ENCODE results near the gene TELO2. TPM values are rescaled to one million over a fixed set of nuclear protein-coding genes. Genes with fewer than 3 reads are reported as not detected.

The TELO2 gene
- total RNA-seq, 2 experiments from 2014 or later = 29.7 to 30.8 TPM

DNA sequence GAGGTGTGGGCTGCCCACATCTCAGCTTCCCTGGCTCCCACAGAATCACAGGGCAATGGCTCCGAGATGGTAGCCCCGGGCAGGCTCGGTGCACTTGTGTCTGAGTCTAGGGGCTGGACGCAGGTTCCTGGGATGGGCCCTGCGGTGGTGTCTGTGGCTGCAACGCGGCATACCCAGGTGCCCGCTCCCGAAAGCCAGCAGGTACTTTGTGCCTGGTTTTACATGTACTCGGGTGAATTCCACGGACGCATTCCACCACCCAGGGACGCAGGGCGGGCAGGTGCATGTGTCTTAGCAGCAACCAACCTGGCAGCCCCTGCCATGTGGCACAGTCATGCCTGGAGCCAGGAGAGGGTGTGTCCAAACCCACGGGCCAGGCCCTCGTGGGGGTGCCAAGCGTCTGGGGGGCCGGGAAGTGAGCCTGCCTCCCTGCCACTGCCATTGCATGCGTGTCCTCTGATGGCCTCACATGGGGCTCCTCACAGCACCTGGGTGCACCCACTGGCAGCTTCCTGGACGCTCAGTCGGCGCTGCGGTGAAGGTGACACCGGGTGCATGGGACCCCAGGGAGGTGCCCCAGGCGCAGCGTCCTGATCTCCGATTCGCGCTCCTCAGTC, 35.9 kb downstream of the TELO2 start:
- Histone ChIP-seq H3K4me3 (ENCODE audit: low read length) (no peak overlapping the region), H3K36me3 (ENCODE audit: insufficient read depth, low read length) (no peaks in the 10 kb centered on the region), H3K4me1 (ENCODE audit: insufficient read depth, low read length) (peaks cover 70% of the 10 kb centered on the region), H3K27me3 (ENCODE audit: control insufficient read depth in 1 of 2, insufficient read depth in 2 of 2, low read length in 2 of 2) (no peaks in the 10 kb centered on the region), H3K9me3 (ENCODE audit: control insufficient read depth in 1 of 2, insufficient read depth in 1 of 2, low read length in 2 of 2) (no peaks in the 10 kb centered on the region), H3K27ac (ENCODE audit: low read depth in 1 of 2, low read length in 2 of 2) (no peak overlapping the region)
- ATAC-seq (ENCODE audit: poor library complexity) = no peak
- Mint-ChIP-seq H3K4me3 (peak overlapping the region; percentile 61), H3K27ac (peak overlapping the region; percentile 63), H3K27me3 (no peaks in the 10 kb centered on the region), H3K4me1 (ENCODE audit: low read depth) (peaks cover 52% of the 10 kb centered on the region), H3K9me3 (no peaks in the 10 kb centered on the region), H3K36me3 (ENCODE audit: low read depth) (peaks cover 5% of the 10 kb centered on the region)
- CTCF ChIA-PET = no interaction called here
- intact Hi-C loops (cut with DNase I, micrococcal nuclease) = loop anchor here in 1 of 2 experiments (5.0 kb wide), 1 partner anchor 37 kb away; the partner anchor contains the start of gene TELO2
- DNase-seq = no peak
- POLR2A ChIA-PET = no interaction called here
- TF ChIP-seq CTCF (IDR thresholded peaks at IDR 0.05) = no peak

DNA sequence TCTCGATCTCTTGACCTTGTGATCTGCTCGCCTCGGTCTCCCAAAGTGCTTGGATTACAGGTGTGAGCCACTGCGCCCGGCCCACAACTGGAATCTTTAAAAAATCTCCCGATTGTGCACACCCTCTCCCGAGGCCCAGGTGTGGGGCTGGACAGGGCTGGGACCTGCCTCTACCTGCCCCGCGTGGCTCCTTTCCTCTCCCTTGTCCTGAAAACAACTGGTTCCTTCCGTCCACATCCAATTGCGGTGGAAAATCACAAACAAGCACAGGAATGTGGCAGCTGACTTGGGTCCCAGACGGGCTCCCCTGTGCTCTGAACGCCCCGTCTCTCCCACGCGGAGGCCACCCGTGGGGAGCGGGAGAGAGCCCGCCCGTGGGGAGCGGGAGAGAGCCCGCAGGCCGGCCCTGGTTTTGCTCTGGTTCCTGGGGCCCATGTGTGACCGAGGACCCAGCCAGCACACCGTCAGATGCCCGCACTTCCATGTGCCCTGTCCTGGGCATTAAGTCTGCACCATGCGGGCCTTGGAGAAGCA, 37.3 kb downstream of the TELO2 start:
- no peak overlapping the region for H3K4me3 Mint-ChIP-seq
- H3K9me3 ChIP-seq (ENCODE audit: control insufficient read depth in 1 of 2, insufficient read depth in 1 of 2, low read length in 2 of 2) = no peaks in the 10 kb centered on the region
- H3K27me3 ChIP-seq (ENCODE audit: control insufficient read depth in 1 of 2, insufficient read depth in 2 of 2, low read length in 2 of 2) = no peaks in the 10 kb centered on the region
- H3K27me3 Mint-ChIP-seq = no peaks in the 10 kb centered on the region
- H3K27ac Mint-ChIP-seq = peak overlapping the region; percentile 63
- intact Hi-C loops (cut with DNase I, micrococcal nuclease) = loop anchor here in 1 of 2 experiments (10.0 kb wide), 1 partner anchor 56 kb away; the partner anchor contains the start of gene CLCN7
- H3K36me3 ChIP-seq (ENCODE audit: insufficient read depth, low read length) = peaks cover 2% of the 10 kb centered on the region
- ChIA-PET CTCF (no interaction called here), POLR2A (no interaction called here)
- DNase-seq (no peak), ATAC-seq (ENCODE audit: poor library complexity) (no peak)
- H3K27ac ChIP-seq (ENCODE audit: low read depth in 1 of 2, low read length in 2 of 2) = no peak overlapping the region
- H3K4me1 ChIP-seq (ENCODE audit: insufficient read depth, low read length) = peaks cover 64% of the 10 kb centered on the region
- TF ChIP-seq CTCF (IDR thresholded peaks at IDR 0.05) = no peak
- peaks cover 17% of the 10 kb centered on the region for H3K36me3 Mint-ChIP-seq (ENCODE audit: low read depth)
- no peaks in the 10 kb centered on the region for H3K9me3 Mint-ChIP-seq
- peaks cover 59% of the 10 kb centered on the region for H3K4me1 Mint-ChIP-seq (ENCODE audit: low read depth)
- H3K4me3 ChIP-seq (ENCODE audit: low read length) = no peak overlapping the region

DNA sequence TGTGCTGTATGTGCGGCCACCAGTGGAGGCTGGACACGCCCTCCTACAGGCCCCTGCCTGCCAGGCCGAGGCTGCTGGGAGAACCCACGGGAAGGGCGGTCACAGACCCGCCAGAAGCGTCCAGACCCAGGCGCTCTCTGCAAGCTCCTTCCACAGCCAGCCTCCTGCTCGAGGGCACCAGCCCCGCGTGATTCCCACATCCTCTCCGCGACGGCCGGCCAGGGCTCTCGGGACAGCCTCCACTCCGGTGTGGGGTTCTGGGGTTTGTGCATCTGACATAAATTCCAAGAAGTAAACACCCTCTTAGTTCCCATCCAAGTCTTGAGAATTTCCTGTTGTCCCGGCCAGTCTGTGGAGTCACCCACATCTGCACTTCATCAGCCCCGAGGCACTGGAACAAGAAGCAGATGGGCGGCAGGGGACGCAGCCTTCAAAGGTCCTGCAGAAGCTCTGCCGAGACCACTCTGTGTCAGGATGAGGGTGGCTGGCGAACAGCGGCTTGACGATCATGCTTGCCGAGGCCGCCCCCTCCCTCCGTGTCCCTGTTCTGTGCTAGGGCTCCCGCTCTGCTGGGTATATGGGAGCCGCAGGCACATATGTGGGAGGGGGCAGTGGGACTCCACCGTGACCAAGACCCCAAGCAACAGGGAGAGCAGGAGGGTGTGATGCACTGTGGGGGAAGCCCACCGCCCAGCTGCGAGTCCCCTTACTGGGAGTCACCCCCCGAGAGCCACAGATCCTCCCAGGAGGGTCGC, 37.9 kb downstream of the TELO2 start:
- Mint-ChIP-seq H3K9me3 (no peaks in the 10 kb centered on the region), H3K4me3 (no peak overlapping the region), H3K27me3 (no peaks in the 10 kb centered on the region), H3K4me1 (ENCODE audit: low read depth) (peaks cover 54% of the 10 kb centered on the region), H3K27ac (peak overlapping the region; percentile 63), H3K36me3 (ENCODE audit: low read depth) (peaks cover 23% of the 10 kb centered on the region)
- intact Hi-C loops (cut with DNase I, micrococcal nuclease) = loop anchor here in 1 of 2 experiments (10.0 kb wide), 1 partner anchor 56 kb away; the partner anchor contains the start of gene CLCN7
- Histone ChIP-seq H3K27me3 (ENCODE audit: control insufficient read depth in 1 of 2, insufficient read depth in 2 of 2, low read length in 2 of 2) (no peaks in the 10 kb centered on the region), H3K27ac (ENCODE audit: low read depth in 1 of 2, low read length in 2 of 2) (no peak overlapping the region), H3K4me3 (ENCODE audit: low read length) (no peak overlapping the region), H3K9me3 (ENCODE audit: control insufficient read depth in 1 of 2, insufficient read depth in 1 of 2, low read length in 2 of 2) (no peaks in the 10 kb centered on the region), H3K4me1 (ENCODE audit: insufficient read depth, low read length) (peaks cover 64% of the 10 kb centered on the region), H3K36me3 (ENCODE audit: insufficient read depth, low read length) (peaks cover 9% of the 10 kb centered on the region)
- ATAC-seq (ENCODE audit: poor library complexity) (no peak), DNase-seq (no peak)
- POLR2A ChIA-PET = no interaction called here
- TF ChIP-seq CTCF (IDR thresholded peaks at IDR 0.05) = no peak
- CTCF ChIA-PET = no interaction called here
